NB4 (cell line): ENCODE measurements around the gene MYOM1.

Experiments used
- MYC ChIP-seq: IDR thresholded peaks from 2 replicates; pipeline ENCODE4 v1.6.1; 2011; ENCODE audit warnings: low read depth, low read length
- TF ChIP-seq, protein P1 (sequence below): IDR thresholded peaks from one replicate; pipeline ENCODE4 v1.5.1; 2012; ENCODE audit warnings: low read depth, low read length

DNA sequence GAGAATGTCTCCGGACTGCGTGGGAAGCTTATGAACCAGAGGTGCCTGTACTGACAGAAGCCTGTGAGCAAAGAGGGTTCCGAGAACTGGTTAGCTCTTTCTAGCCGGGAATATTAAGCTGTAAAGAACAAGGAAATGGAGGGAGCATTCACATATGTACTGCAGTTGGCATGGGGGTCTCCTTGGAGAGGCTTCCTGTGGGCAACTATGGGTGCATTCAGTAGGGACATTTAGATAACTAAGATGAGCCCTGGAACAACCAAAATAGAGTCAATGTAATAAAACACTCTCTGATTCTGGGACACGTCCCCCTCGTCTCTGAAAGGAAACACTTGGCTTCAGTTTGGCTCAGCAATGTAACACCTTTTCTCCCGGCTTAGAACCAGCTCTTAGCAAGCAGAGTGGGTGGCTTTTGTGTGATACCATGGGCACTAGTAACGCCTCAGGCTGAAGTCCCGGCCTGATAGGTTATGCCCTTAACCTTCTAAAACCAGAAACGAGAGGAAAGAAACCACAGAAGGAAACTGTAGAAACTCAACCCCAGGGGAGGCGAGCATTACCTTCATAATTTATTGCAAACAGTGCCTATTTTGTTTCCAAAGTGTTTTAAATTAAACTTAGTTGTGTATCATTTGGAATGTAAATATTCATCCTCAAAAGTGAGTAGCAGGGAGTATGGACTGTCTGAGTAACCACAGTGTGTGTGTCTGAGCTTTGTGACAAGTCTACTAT is 158.0 kb downstream of the MYOM1 start:
- TF ChIP-seq MYC, result no peak
- TF ChIP-seq, protein P1, sequence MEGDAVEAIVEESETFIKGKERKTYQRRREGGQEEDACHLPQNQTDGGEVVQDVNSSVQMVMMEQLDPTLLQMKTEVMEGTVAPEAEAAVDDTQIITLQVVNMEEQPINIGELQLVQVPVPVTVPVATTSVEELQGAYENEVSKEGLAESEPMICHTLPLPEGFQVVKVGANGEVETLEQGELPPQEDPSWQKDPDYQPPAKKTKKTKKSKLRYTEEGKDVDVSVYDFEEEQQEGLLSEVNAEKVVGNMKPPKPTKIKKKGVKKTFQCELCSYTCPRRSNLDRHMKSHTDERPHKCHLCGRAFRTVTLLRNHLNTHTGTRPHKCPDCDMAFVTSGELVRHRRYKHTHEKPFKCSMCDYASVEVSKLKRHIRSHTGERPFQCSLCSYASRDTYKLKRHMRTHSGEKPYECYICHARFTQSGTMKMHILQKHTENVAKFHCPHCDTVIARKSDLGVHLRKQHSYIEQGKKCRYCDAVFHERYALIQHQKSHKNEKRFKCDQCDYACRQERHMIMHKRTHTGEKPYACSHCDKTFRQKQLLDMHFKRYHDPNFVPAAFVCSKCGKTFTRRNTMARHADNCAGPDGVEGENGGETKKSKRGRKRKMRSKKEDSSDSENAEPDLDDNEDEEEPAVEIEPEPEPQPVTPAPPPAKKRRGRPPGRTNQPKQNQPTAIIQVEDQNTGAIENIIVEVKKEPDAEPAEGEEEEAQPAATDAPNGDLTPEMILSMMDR, result no peak
